ENCODE data around the gene TMEM132C. TPM values are rescaled to one million over a fixed set of nuclear protein-coding genes. Genes with fewer than 3 reads are reported as not detected.

Gene TMEM132C
- total RNA-seq, 1 donor from 2014 or later: not detected

- Mint-ChIP-seq H3K27me3 (peaks cover 10% of the 10 kb centered on the region), H3K4me3 (no peak overlapping the region), H3K4me1 (no peaks in the 10 kb centered on the region), H3K9me3 (peaks cover 1% of the 10 kb centered on the region), H3K27ac (no peak overlapping the region), H3K36me3 (ENCODE audit: low read depth) (no peaks in the 10 kb centered on the region)
- no peak for TF ChIP-seq CTCF (IDR thresholded peaks at IDR 0.05)
- intact Hi-C loops (cut with micrococcal nuclease): no loop called here
- CTCF ChIA-PET: no interaction called here
- ATAC-seq (ENCODE audit: low read depth) (no peak), DNase-seq (no peak)
- POLR2A ChIA-PET: no interaction called here
Observed at GRCh38 chr12:128367961-128368360, 101.0 kb downstream of the TMEM132C start.

- peaks cover 8% of the 10 kb centered on the region for H3K9me3 Mint-ChIP-seq
- no peak for ATAC-seq (ENCODE audit: low read depth)
- H3K36me3 Mint-ChIP-seq (ENCODE audit: low read depth): no peaks in the 10 kb centered on the region
- no peaks in the 10 kb centered on the region for H3K4me1 Mint-ChIP-seq
- H3K4me3 Mint-ChIP-seq: no peak overlapping the region
- no peak for TF ChIP-seq CTCF (IDR thresholded peaks at IDR 0.05)
- ChIA-PET POLR2A (no interaction called here), CTCF (interaction anchor here (0.9 kb wide), 1 partner anchor 26 kb away, joined by 3 read pairs; no protein-coding TSS in a partner anchor)
- intact Hi-C loops (cut with micrococcal nuclease): no loop called here
- no peak for DNase-seq
- H3K27me3 Mint-ChIP-seq: no peaks in the 10 kb centered on the region
- H3K27ac Mint-ChIP-seq: no peak overlapping the region
Observed at GRCh38 chr12:128381541-128381940, 114.6 kb downstream of the TMEM132C start.

GRCh38 chr12:128381946-128382345 is 115.0 kb downstream of the TMEM132C start:
- no peak for TF ChIP-seq CTCF (IDR thresholded peaks at IDR 0.05)
- ChIA-PET CTCF (no interaction called here), POLR2A (no interaction called here)
- Mint-ChIP-seq H3K36me3 (ENCODE audit: low read depth) (no peaks in the 10 kb centered on the region), H3K27me3 (no peaks in the 10 kb centered on the region), H3K9me3 (peaks cover 8% of the 10 kb centered on the region), H3K4me3 (no peak overlapping the region), H3K4me1 (no peaks in the 10 kb centered on the region), H3K27ac (no peak overlapping the region)
- no peak for ATAC-seq (ENCODE audit: low read depth)
- intact Hi-C loops (cut with micrococcal nuclease): no loop called here
- no peak for DNase-seq

- CTCF ChIA-PET: no interaction called here
- H3K36me3 Mint-ChIP-seq (ENCODE audit: low read depth): no peaks in the 10 kb centered on the region
- H3K9me3 Mint-ChIP-seq: peaks cover 5% of the 10 kb centered on the region
- DNase-seq (no peak), ATAC-seq (ENCODE audit: low read depth) (no peak)
- H3K27me3 Mint-ChIP-seq: no peaks in the 10 kb centered on the region
- no peaks in the 10 kb centered on the region for H3K4me1 Mint-ChIP-seq
- intact Hi-C loops (cut with micrococcal nuclease): no loop called here
- TF ChIP-seq CTCF (IDR thresholded peaks at IDR 0.05): no peak
- H3K27ac Mint-ChIP-seq: no peak overlapping the region
- POLR2A ChIA-PET: no interaction called here
- no peak overlapping the region for H3K4me3 Mint-ChIP-seq
Observed at GRCh38 chr12:128382946-128383345, 116.0 kb downstream of the TMEM132C start.

- no peak for DNase-seq
- Mint-ChIP-seq H3K9me3 (peaks cover 5% of the 10 kb centered on the region), H3K4me3 (no peak overlapping the region), H3K27me3 (no peaks in the 10 kb centered on the region), H3K4me1 (no peaks in the 10 kb centered on the region), H3K27ac (no peak overlapping the region), H3K36me3 (ENCODE audit: low read depth) (no peaks in the 10 kb centered on the region)
- CTCF ChIA-PET: no interaction called here
- intact Hi-C loops (cut with micrococcal nuclease): no loop called here
- POLR2A ChIA-PET: no interaction called here
- ATAC-seq (ENCODE audit: low read depth): no peak
- no peak for TF ChIP-seq CTCF (IDR thresholded peaks at IDR 0.05)
Observed at GRCh38 chr12:128383357-128383937, 116.5 kb downstream of the TMEM132C start.

Measured in activated B cell treated with CpG ODN at 0.5 μM for 24 hours (primary cell).